Activated CD8-positive, alpha-beta T cell treated with anti-CD3 and anti-CD28 coated beads, Interleukin-2, amount 10 ng/mL, durations not matched to agents 7 days and 5 days (primary cell): ENCODE results near the gene BCL2. TPM values are rescaled to one million over a fixed set of nuclear protein-coding genes. Genes with fewer than 3 reads are reported as not detected.
A peak's percentile ranks its signal among the peaks of the same experiment; 100 is the strongest.

Experiments
- ATAC-seq: fragments of 150-1000 bp; cut with Tn5 transposase; one replicate; pipeline ENCODE4 v1.10.0; 2021; ENCODE audit warnings: moderate library complexity
- CTCF ChIA-PET: fragments of 350-600 bp; sonication (Branson Sonifier 250); formaldehyde crosslinking; loops from one replicate; lab custom pipeline; 2021; ENCODE audit warnings: antibody characterized with exemption; lab: Charles Lee
- POLR2A ChIA-PET: fragments of 350-600 bp; sonication (Branson Sonifier 250); formaldehyde crosslinking; loops from one replicate; lab custom pipeline; 2021; ENCODE audit warnings: antibody characterized with exemption; lab: Charles Lee
- DNase-seq: peaks from one replicate; pipeline ENCODE4 v3.0.0-alpha.2; 2020
- H3K27ac Mint-ChIP-seq: one replicate; pipeline ENCODE4 v1.8.0; 2021; ENCODE audit warnings: mild to moderate bottlenecking, mixed read lengths
- H3K27me3 Mint-ChIP-seq: one replicate; pipeline ENCODE4 v1.8.0; 2021; ENCODE audit warnings: low read depth, mixed read lengths
- H3K36me3 Mint-ChIP-seq: one replicate; pipeline ENCODE4 v1.8.0; 2021; ENCODE audit warnings: low read depth, mixed read lengths
- H3K4me1 Mint-ChIP-seq: one replicate; pipeline ENCODE4 v1.8.0; 2021; ENCODE audit warnings: low read depth, mixed read lengths
- H3K4me3 Mint-ChIP-seq: one replicate; pipeline ENCODE4 v1.8.0; 2021; ENCODE audit warnings: mild to moderate bottlenecking, mixed read lengths
- H3K9me3 Mint-ChIP-seq: one replicate; pipeline ENCODE4 v1.8.0; 2022; ENCODE audit warnings: mixed read lengths; ENCODE audit not compliant: insufficient read depth
- total RNA-seq, 2 experiments: library from RNA; stranded (reverse); gene quantifications; one replicate each; pipeline ENCODE4 v1.2.3, GENCODE V29; 2021

The BCL2 gene
- total RNA-seq, 2 experiments from 2014 or later: 140 TPM

- CTCF ChIA-PET: interaction anchor here (0.7 to 3.9 kb wide), 52 partner anchors 9 to 300 kb away, joined by 3 to 84 read pairs (median 9); no protein-coding TSS in a partner anchor
- ATAC-seq: no peak
- POLR2A ChIA-PET: interaction anchor here (0.9 to 3.9 kb wide), 23 partner anchors 10 to 300 kb away, joined by 3 to 205 read pairs (median 8); no protein-coding TSS in a partner anchor
- H3K27ac Mint-ChIP-seq: peak overlapping the region; percentile 80
- H3K9me3 Mint-ChIP-seq: no peaks in the 10 kb centered on the region
- no peaks in the 10 kb centered on the region for H3K27me3 Mint-ChIP-seq
- H3K36me3 Mint-ChIP-seq: peaks cover 66% of the 10 kb centered on the region
- H3K4me3 Mint-ChIP-seq: peak overlapping the region; percentile 87
- no peak for DNase-seq
- H3K4me1 Mint-ChIP-seq: peaks cover 43% of the 10 kb centered on the region
These were observed 2.0 kb downstream of the BCL2 start for GRCh38 chr18:63317556-63317946.

DNA sequence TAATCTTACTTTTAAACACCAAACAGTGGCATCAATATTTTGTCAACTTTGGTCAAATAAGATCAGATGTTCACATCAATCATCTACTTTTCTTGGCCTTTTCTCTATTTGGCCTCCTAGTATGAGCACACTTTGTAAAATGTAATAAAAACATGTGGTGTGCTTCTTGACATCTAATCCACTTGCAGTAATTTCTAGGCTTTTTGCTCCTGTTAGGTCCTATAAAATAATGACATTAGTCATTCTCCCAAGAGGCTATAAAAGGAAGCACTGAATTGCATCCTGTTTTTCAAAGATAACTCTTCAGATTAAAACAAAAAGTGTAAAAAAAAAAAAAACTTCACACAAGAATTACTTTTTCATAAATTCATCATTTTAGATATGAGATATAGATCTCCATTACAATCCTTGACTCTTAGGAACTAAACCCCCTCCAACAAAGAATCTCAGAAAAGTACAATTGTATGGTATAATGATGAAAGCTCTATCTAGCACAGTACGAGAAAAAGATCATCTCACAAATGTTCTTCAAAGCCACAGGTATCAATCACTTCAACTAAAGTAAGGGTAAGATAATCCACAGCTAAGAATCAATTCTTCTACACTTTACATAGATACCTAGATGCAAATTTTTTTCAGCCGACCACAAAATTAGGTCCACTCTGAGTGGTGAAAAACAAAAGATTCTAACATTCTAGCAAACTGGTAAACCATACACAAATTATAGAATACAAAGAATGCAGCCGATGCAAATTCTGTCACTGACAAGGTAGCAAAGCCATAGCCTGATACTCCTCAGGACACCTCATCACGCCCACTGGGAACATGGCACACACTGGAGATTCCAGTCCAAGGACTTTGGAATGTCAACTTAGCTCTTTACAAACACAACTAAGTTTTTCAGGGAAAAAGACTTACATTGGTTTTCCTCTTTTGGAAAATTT is 2.7 kb downstream of the BCL2 start:
- no peak for DNase-seq
- peak overlapping the region; percentile 80 for H3K27ac Mint-ChIP-seq
- H3K4me3 Mint-ChIP-seq: peak overlapping the region; percentile 87
- no peak for ATAC-seq
- H3K27me3 Mint-ChIP-seq: no peaks in the 10 kb centered on the region
- H3K36me3 Mint-ChIP-seq: peaks cover 72% of the 10 kb centered on the region
- peaks cover 44% of the 10 kb centered on the region for H3K4me1 Mint-ChIP-seq
- no peaks in the 10 kb centered on the region for H3K9me3 Mint-ChIP-seq
- POLR2A ChIA-PET: interaction anchor here (0.6 to 3.9 kb wide), 16 partner anchors 9 to 218 kb away, joined by 3 to 205 read pairs (median 10); no protein-coding TSS in a partner anchor
- CTCF ChIA-PET: interaction anchor here (0.8 to 3.9 kb wide), 43 partner anchors 8 to 300 kb away, joined by 3 to 84 read pairs (median 10); no protein-coding TSS in a partner anchor

GRCh38 chr18:63315876-63316275 is 3.7 kb downstream of the BCL2 start:
- POLR2A ChIA-PET: interaction anchor here (0.8 to 3.0 kb wide), 7 partner anchors 16 to 159 kb away, joined by 3 to 21 read pairs (median 8); no protein-coding TSS in a partner anchor
- Mint-ChIP-seq H3K9me3 (no peaks in the 10 kb centered on the region), H3K27ac (peak overlapping the region; percentile 56), H3K36me3 (peaks cover 82% of the 10 kb centered on the region), H3K4me1 (peaks cover 47% of the 10 kb centered on the region), H3K4me3 (peak overlapping the region; percentile 87), H3K27me3 (no peaks in the 10 kb centered on the region)
- DNase-seq (no peak), ATAC-seq (no peak)
- CTCF ChIA-PET: interaction anchor here (1.1 to 2.7 kb wide), 6 partner anchors 11 to 185 kb away, joined by 3 to 16 read pairs (median 6); no protein-coding TSS in a partner anchor

- ATAC-seq (no peak), DNase-seq (no peak)
- ChIA-PET POLR2A (interaction anchor here (0.6 to 3.0 kb wide), 11 partner anchors 16 to 177 kb away, joined by 3 to 21 read pairs (median 7); no protein-coding TSS in a partner anchor), CTCF (interaction anchor here (0.7 to 2.7 kb wide), 17 partner anchors 9 to 184 kb away, joined by 3 to 16 read pairs (median 4); no protein-coding TSS in a partner anchor)
- Mint-ChIP-seq H3K4me3 (peak overlapping the region; percentile 87), H3K27me3 (no peaks in the 10 kb centered on the region), H3K27ac (peak overlapping the region; percentile 37), H3K4me1 (peaks cover 51% of the 10 kb centered on the region), H3K36me3 (peaks cover 88% of the 10 kb centered on the region), H3K9me3 (no peaks in the 10 kb centered on the region)
These were observed 4.4 kb downstream of the BCL2 start for GRCh38 chr18:63315131-63315662.

GRCh38 chr18:63314062-63314790 is 5.3 kb downstream of the BCL2 start:
- CTCF ChIA-PET: interaction anchor here (0.7 to 2.7 kb wide), 17 partner anchors 10 to 183 kb away, joined by 3 to 16 read pairs (median 4); no protein-coding TSS in a partner anchor
- H3K27me3 Mint-ChIP-seq: no peaks in the 10 kb centered on the region
- H3K36me3 Mint-ChIP-seq: peaks cover 91% of the 10 kb centered on the region
- H3K9me3 Mint-ChIP-seq: no peaks in the 10 kb centered on the region
- peak overlapping the region; percentile 0 for H3K27ac Mint-ChIP-seq
- H3K4me3 Mint-ChIP-seq: peak overlapping the region; percentile 87
- DNase-seq: no peak
- ATAC-seq: no peak
- peaks cover 57% of the 10 kb centered on the region for H3K4me1 Mint-ChIP-seq
- POLR2A ChIA-PET: interaction anchor here (0.6 to 3.0 kb wide), 12 partner anchors 15 to 176 kb away, joined by 3 to 21 read pairs (median 6); no protein-coding TSS in a partner anchor

- ATAC-seq (no peak), DNase-seq (no peak)
- Mint-ChIP-seq H3K4me3 (peak overlapping the region; percentile 87), H3K27ac (no peak overlapping the region), H3K36me3 (peaks cover 87% of the 10 kb centered on the region), H3K4me1 (peaks cover 64% of the 10 kb centered on the region), H3K9me3 (no peaks in the 10 kb centered on the region), H3K27me3 (no peaks in the 10 kb centered on the region)
- POLR2A ChIA-PET: interaction anchor here (0.8 to 3.0 kb wide), 4 partner anchors 14 to 152 kb away, joined by 3 to 21 read pairs (median 6); no protein-coding TSS in a partner anchor
- CTCF ChIA-PET: interaction anchor here (1.0 to 2.7 kb wide), 11 partner anchors 11 to 296 kb away, joined by 3 to 16 read pairs (median 6); no protein-coding TSS in a partner anchor
These were observed 6.1 kb downstream of the BCL2 start for GRCh38 chr18:63313396-63313917.

DNA sequence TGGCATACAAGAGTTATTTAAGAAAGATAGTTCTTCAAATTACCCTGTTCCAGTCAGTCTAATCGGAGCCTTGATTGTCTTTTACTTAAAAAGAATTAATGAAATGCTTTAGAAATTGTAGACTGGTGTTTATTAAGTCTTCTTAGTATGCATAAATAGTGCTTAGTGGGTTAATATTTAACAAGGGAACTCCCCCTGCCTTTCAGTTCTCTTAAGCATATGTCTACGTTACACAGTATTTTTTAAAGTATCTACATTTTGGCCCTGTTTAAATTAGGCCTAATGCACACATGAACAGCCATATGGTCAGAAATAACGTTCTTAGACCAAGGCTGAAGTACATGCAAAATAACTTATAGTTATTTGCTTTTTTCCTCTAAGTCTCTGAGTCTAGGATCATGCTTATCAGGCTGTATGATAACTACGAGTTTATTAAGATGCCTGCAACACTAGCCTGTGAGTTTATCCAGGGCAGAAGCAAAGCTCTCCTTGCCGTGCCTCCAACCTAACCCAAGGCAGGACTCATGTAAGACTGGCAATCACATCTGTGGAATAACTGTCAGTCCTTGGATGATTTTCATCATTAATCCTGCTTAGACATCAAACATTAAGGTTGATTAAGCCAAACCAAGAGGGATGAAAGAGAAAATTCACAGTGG is 6.7 kb downstream of the BCL2 start:
- Mint-ChIP-seq H3K36me3 (peaks cover 88% of the 10 kb centered on the region), H3K27ac (peak overlapping the region; percentile 29), H3K4me1 (peaks cover 70% of the 10 kb centered on the region), H3K9me3 (no peaks in the 10 kb centered on the region), H3K4me3 (peak overlapping the region; percentile 87), H3K27me3 (no peaks in the 10 kb centered on the region)
- POLR2A ChIA-PET: no interaction called here
- DNase-seq (no peak), ATAC-seq (no peak)
- CTCF ChIA-PET: interaction anchor here (0.9 to 2.5 kb wide), 7 partner anchors 10 to 295 kb away, joined by 3 to 11 read pairs (median 3); no protein-coding TSS in a partner anchor

GRCh38 chr18:63312019-63312409 is 7.6 kb downstream of the BCL2 start:
- peaks cover 88% of the 10 kb centered on the region for H3K36me3 Mint-ChIP-seq

DNA sequence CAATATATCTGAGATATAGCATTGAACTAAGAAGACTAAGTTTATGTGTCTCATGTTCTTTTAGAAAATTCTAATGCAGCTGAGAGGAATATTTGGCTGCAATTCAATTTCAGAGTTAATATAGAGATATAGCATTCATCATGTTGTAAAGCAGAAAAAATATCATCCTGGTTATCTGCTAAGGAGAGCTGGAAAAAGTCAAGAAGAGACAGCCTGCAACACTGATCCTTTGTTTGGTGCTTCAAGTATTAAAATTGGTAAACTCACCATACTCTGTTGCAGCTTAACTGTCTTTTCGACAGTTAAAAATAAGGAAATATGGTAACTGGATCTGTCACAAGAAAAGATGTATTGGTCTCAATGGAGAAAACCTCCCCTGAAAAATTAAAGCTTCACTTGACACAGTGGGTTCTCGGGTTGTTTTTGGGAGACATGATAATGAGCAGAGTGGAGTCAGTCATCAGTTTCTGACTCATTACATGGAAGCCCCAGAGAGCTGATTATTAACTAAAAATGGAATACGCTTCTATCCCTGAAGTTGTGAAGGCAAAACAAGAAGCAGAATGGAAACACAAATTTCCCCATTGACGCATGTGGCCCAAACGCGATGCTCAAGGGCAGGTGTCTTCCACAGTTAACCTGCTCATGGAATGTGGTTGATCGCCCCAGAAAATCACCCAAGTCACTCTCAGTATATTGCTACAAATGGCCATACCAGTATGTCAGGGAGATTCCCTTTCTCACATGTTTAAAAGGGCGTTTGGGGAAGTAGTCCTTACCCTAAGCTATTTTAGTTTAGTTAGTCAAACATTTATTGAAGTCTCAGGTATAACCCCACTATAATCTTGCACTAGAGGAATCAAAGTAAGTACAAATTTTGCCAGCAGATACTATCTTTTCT is 8.2 kb downstream of the BCL2 start:
- DNase-seq (no peak), ATAC-seq (no peak)
- ChIA-PET CTCF (interaction anchor here (1.0 to 2.5 kb wide), 9 partner anchors 9 to 179 kb away, joined by 3 to 11 read pairs (median 5); no protein-coding TSS in a partner anchor), POLR2A (interaction anchor here (0.8 to 1.7 kb wide), 4 partner anchors 18 to 161 kb away, joined by 3 to 5 read pairs (median 3); no protein-coding TSS in a partner anchor)
- Mint-ChIP-seq H3K9me3 (no peaks in the 10 kb centered on the region), H3K36me3 (peaks cover 88% of the 10 kb centered on the region), H3K27ac (no peak overlapping the region), H3K4me1 (peaks cover 85% of the 10 kb centered on the region), H3K27me3 (no peaks in the 10 kb centered on the region), H3K4me3 (peak overlapping the region; percentile 25)

More at GRCh38 chr18:63312019-63312409, 7.6 kb downstream of the BCL2 start:
- ChIA-PET CTCF (interaction anchor here (0.9 to 2.5 kb wide), 9 partner anchors 9 to 295 kb away, joined by 3 to 11 read pairs (median 5); no protein-coding TSS in a partner anchor), POLR2A (interaction anchor here (1.0 to 1.7 kb wide), 3 partner anchors 44 to 161 kb away, joined by 3 to 5 read pairs (median 3); no protein-coding TSS in a partner anchor)
- Mint-ChIP-seq H3K4me1 (peaks cover 79% of the 10 kb centered on the region), H3K27ac (no peak overlapping the region), H3K27me3 (no peaks in the 10 kb centered on the region), H3K4me3 (peak overlapping the region; percentile 22), H3K9me3 (no peaks in the 10 kb centered on the region)
- no peak for ATAC-seq
- no peak for DNase-seq
